Kidney glomerular epithelial cell (primary cell): ENCODE results near the gene VAV2.
A peak's percentile ranks its signal among the peaks of the same experiment; 100 is the strongest.
"Not testable (repeated sequence)": the region's sequence is repeated elsewhere in the genome, so short reads cannot be mapped to it uniquely, and the experiment has no call there.

Experiments
- DNase-seq: peaks from one replicate; lab custom pipeline; 2025; lab: John Stamatoyannopoulos, UW

The VAV2 gene

DNA sequence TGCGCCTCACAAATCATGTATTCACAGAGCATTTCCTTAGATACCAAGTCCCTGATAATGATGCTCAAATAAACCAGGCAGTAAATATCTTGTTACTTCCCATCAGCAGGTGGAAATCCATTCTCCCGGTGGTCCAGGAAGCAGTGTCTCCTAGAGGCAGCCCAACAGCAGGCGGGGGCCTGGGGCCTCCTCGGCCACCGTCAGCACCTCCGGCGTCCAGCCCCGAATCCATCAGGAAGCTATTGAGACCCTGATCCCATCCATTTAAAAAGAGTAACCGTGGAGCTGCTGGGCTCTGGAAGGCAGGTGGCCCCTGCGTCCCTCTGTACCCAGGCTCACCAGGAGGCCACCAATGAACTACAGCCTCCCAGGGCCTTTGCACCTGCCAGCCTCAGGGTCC, 54.0 kb downstream of the VAV2 start:
- no peak for DNase-seq

DNA sequence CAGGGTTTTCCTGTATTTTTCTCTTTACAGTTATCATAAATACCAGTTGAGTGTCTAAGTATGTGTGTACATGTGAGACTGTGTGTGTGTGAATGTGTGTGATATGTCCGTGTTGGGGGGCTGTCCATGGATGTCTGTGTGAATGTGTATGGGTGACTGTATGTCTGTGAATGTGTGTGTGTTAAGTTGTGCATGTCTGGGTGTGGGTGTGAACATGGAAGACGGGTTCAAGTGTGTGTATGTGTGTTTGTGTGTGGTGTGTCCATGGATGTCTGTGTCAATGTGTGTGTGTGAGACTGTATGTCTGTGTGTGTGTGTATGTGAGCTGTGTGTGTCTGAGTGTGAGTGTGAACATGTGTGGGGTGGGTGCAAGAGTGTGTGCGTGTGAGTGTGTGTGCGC, 55.0 kb downstream of the VAV2 start:
- DNase-seq: no peak

- peak; percentile 55 for DNase-seq
Observed at GRCh38 chr9:133935328-133936005, 56.7 kb downstream of the VAV2 start.

- no peak for DNase-seq
Observed at GRCh38 chr9:133934482-133935232, 57.5 kb downstream of the VAV2 start.

DNA sequence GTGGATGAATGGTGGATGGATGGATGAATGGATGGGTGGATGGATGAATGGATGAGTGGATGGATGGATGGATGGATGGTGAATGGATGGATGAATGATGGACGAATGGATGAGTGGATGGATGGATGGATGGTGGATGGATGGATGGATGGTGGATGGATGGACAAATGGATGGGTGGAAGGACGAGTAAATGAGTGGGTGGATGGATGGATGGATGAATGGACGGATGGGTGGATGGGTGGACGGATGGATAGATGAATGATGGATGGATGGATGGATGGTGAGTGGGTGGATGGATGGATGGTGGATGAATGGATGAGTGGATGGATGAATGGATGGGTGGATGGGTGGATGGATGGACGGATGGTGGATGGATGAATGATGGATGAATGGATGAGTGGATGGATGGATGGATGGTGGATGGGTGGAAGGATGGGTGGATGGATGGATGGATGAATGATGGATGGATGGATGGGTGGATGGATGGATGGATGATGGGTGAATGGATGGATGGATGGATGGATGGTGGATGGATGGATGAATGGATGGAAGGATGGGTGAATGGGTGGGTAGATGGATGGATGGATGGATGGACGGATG, 58.6 kb downstream of the VAV2 start:
- no peak for DNase-seq

- no peak for DNase-seq
Observed at GRCh38 chr9:133932633-133933032, 59.5 kb downstream of the VAV2 start.

- DNase-seq: no peak
Observed at GRCh38 chr9:133932181-133932580, 59.9 kb downstream of the VAV2 start.

- DNase-seq: no peak
Observed at GRCh38 chr9:133930682-133931485, 61.2 kb downstream of the VAV2 start.

DNA sequence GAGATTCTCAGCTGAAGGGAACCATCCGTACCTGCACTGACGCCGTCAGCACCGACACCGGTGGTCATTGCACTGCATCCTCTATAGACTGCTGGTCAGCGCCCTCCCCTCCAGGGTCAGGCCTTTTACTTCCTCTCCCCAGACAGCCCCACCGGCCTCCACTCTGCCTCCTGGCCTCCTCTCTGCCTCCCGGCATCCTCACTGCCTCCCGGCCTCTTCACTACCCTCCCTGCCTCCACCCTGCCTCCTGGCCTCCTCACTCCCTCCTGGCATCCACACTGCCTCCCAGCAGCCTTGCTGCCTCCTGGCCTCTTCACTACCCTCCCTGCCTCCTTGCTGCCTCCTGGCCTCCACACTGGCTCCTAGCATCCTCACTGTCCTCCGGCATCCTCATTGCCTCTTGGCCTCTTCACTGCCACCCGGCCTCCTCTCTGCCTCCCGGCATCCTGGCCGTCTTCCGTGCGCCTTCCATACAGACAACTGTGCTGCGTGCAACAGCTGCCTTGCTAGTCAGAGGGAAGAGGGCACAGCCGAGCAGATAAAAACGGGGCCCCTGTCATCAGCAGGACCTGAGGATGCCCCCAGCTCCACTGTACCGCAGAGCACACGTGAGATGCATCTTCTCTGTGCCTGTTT, 62.0 kb downstream of the VAV2 start:
- DNase-seq: no peak

- no peak for DNase-seq
Observed at GRCh38 chr9:133929599-133929998, 62.5 kb downstream of the VAV2 start.

DNA sequence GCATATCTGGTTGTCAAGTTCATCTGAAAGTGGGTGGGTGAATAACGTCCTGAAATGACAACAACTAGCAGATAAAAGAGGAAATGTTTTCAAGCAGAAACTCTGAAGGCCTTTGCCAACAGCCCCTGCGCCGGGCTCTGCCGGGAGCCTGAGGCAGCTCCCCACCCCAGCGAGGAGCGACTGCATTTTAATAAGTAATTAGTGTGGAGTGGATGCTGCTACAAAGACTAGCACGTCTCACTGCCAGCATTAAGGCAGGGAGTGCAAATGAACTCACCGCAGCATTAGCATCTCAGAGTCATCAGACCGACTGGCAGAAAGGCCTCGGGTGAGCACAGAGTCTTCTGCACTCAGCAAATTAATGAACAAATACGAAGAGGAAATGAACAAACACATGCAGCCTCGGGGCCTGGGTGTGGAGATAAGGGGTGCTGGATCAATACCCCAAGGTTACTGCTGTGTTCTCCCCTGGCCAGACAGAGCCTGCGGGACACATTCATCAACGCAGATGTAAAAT, 63.8 kb downstream of the VAV2 start:
- no peak for DNase-seq

DNA sequence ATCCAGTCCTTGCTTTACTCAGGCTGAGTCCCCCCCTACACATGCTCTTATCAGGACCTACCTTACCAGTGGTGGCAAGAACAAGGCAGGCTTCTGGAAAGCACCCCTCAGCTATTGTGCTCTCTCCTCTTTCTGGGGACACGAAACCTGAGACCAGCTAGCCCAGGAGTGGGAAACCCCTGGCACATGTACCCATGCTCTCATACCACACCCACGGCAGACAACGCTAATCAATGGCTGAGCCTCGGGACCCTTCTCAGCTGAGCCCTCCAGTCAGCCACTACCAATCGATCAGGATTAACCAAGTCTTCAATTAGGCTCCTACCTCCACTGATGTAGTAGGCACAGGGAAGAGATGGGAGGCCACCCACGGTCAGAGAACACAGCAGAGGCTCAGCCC, 65.1 kb downstream of the VAV2 start:
- no peak for DNase-seq

DNA sequence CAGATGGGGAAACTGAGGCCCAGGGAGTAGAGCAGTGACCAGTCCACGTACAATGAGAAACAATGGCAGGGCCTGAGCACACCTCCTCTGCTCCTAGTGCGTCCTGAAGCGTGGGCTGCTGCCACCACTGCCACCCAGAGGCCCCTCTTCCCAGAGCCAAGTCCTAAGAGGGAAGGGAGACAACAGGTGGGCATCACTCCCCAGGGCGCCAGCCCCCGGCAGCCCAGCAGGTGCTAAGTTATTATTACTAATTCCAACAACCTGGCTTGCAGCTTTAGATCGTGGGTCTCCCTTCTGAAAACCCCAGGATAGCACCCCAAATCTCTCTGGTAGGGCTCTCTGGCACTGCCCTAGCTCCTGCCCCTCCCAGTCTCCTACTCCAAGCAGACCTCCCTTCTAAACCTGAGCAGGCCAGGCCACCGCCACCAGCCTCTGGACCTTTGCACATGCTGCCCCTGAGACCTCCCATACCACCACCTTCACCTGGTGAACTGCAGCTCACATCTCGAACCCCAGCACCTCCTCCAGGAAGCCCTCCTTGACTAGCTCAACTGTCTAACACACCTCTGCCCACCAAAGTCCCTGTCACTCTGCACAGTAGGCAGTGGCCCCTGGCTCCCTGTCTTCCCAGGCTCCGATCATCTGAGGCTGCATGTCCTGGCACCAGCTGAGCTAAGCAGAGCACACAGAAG, 65.8 kb downstream of the VAV2 start:
- DNase-seq: no peak

GRCh38 chr9:133924453-133924852, 67.7 kb downstream of the VAV2 start:
- DNase-seq: no peak

DNA sequence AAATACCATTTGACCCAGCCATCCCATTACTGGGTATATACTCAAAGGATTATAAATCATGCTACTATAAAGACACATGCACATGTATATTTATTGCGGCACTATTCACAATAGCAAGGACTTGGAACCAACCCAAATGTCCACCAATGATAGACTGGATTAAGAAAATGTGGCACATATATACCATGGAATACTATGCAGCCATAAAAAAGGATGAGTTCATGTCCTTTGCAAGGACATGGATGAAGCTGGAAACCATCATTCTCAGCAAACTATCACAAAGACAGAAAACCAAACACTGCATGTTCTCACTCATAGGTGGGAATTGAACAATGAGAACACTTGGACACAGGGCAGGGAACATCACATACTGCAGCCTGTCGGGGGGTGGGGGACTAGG, 68.5 kb downstream of the VAV2 start:
- DNase-seq: not testable (repeated sequence)

DNA sequence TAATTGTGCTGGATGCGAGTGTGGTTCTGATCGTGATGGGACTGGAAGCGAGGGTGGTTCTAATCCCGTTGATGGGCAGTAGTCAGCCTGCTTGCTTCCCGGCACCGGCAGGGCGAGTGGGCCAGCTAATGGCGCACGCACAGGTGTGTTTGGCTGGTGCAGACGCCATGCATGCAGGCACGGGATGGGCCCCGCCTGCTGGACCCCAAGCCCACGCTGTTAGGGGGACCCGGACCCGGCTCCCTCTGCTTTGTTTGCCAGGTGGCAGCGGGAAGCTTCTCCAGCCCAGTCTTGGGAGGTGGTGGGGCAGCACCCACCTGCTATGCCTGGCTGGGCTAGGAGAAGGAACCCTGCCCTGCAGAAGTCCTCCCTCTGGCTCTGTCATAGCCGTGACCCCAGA, 70.3 kb downstream of the VAV2 start:
- DNase-seq: no peak

DNA sequence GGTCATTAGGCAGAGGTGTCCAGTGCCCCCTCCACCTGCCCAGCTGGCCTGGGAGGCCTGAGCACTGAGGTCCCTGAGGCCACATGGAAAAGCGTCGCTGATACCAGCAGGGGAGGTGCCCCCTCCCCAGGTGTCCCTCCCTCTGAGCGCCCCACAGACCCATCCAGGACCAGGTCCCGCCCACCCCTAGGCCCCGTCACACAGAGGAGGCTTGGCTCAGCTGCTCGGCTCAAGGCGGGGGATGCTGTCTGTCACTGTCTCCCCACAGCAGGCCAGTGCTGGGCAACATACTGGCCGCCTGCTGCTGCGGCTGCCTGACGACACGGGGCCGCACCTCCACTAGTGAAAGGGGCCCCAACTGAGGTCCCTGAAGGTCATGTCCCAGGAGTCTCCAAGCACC, 71.7 kb downstream of the VAV2 start:
- no peak for DNase-seq

GRCh38 chr9:133919253-133920115, 72.6 kb downstream of the VAV2 start:
- DNase-seq: no peak

DNA sequence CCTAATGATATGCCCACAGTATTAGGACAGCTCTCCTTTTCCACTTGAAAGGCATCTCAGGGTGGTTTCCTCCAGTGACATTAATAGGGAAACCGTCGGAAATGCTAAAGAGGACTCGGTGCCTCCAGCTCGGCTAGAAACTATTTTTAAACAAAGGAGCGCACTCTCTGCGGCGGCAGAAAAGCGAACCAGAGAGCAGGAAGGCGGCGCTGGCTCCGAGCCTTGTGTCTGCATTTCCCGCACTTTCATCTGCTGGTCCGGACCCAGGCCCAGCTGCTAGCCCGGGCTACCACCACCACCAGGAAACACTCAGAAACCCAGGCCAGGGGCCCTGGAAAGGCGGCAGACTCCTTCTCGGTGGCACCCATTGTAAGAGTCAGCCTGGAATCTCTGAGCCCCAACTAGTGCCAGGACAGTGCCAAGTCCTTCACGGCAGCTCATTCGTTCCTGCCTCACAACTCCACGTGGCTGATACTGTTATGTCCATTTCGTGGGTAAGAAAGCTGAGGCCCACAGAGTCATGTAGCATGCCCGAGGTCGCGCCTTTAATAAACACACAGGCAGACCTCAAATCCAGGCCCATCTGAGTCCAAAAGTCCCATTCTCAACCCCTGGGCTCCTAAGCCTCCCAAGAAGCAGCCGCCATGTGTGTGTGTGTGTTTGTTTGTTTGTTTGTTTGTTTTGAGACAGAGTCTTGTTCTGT, 73.9 kb downstream of the VAV2 start:
- no peak for DNase-seq

GRCh38 chr9:133917375-133917774, 74.7 kb downstream of the VAV2 start:
- no peak for DNase-seq
